ENCODE results near the gene HOGA1.
"Not testable (repeated sequence)": the region's sequence is repeated elsewhere in the genome, so short reads cannot be mapped to it uniquely, and the experiment has no call there.

Gene HOGA1

GRCh38 chr10:97549587-97550322, 34.4 kb upstream of the HOGA1 start:
- H3K4me3 Mint-ChIP-seq: no peak overlapping the region
- peaks cover 2% of the 10 kb centered on the region for H3K4me1 Mint-ChIP-seq (ENCODE audit: low read depth)
- no peaks in the 10 kb centered on the region for H3K27me3 Mint-ChIP-seq
- H3K36me3 Mint-ChIP-seq (ENCODE audit: low read depth): no peaks in the 10 kb centered on the region
- H3K27ac Mint-ChIP-seq: no peak overlapping the region
- no peaks in the 10 kb centered on the region for H3K9me3 Mint-ChIP-seq

GRCh38 chr10:97550336-97551149, 33.6 kb upstream of the HOGA1 start:
- H3K4me3 Mint-ChIP-seq: no peak overlapping the region
- H3K9me3 Mint-ChIP-seq: no peaks in the 10 kb centered on the region
- H3K27me3 Mint-ChIP-seq: no peaks in the 10 kb centered on the region
- no peaks in the 10 kb centered on the region for H3K4me1 Mint-ChIP-seq (ENCODE audit: low read depth)
- H3K27ac Mint-ChIP-seq: no peak overlapping the region
- H3K36me3 Mint-ChIP-seq (ENCODE audit: low read depth): no peaks in the 10 kb centered on the region

- Mint-ChIP-seq H3K27ac (no peak overlapping the region), H3K4me1 (ENCODE audit: low read depth) (no peaks in the 10 kb centered on the region), H3K9me3 (no peaks in the 10 kb centered on the region), H3K4me3 (no peak overlapping the region), H3K36me3 (ENCODE audit: low read depth) (no peaks in the 10 kb centered on the region), H3K27me3 (no peaks in the 10 kb centered on the region)
Observed at GRCh38 chr10:97551271-97551670, 32.9 kb upstream of the HOGA1 start.

GRCh38 chr10:97553575-97554031, 30.6 kb upstream of the HOGA1 start:
- H3K4me3 Mint-ChIP-seq: no peak overlapping the region
- no peak overlapping the region for H3K27ac Mint-ChIP-seq
- H3K27me3 Mint-ChIP-seq: no peaks in the 10 kb centered on the region
- H3K36me3 Mint-ChIP-seq (ENCODE audit: low read depth): no peaks in the 10 kb centered on the region
- H3K9me3 Mint-ChIP-seq: no peaks in the 10 kb centered on the region
- no peaks in the 10 kb centered on the region for H3K4me1 Mint-ChIP-seq (ENCODE audit: low read depth)

GRCh38 chr10:97554336-97554735, 29.9 kb upstream of the HOGA1 start:
- H3K27ac Mint-ChIP-seq; H3K27me3 Mint-ChIP-seq; H3K4me3 Mint-ChIP-seq; H3K36me3 Mint-ChIP-seq (ENCODE audit: low read depth); H3K4me1 Mint-ChIP-seq (ENCODE audit: low read depth); H3K9me3 Mint-ChIP-seq: not testable (repeated sequence)

GRCh38 chr10:97555541-97555940, 28.6 kb upstream of the HOGA1 start:
- not testable (repeated sequence) for H3K4me3 Mint-ChIP-seq; H3K4me1 Mint-ChIP-seq (ENCODE audit: low read depth); H3K27me3 Mint-ChIP-seq; H3K36me3 Mint-ChIP-seq (ENCODE audit: low read depth); H3K9me3 Mint-ChIP-seq; H3K27ac Mint-ChIP-seq

GRCh38 chr10:97560731-97561381, 23.3 kb upstream of the HOGA1 start:
- H3K27ac Mint-ChIP-seq; H3K4me1 Mint-ChIP-seq (ENCODE audit: low read depth); H3K9me3 Mint-ChIP-seq; H3K36me3 Mint-ChIP-seq (ENCODE audit: low read depth); H3K27me3 Mint-ChIP-seq; H3K4me3 Mint-ChIP-seq: not testable (repeated sequence)

- not testable (repeated sequence) for H3K27me3 Mint-ChIP-seq; H3K4me3 Mint-ChIP-seq; H3K27ac Mint-ChIP-seq; H3K4me1 Mint-ChIP-seq (ENCODE audit: low read depth); H3K36me3 Mint-ChIP-seq (ENCODE audit: low read depth); H3K9me3 Mint-ChIP-seq
Observed at GRCh38 chr10:97561386-97562077, 22.7 kb upstream of the HOGA1 start.

- not testable (repeated sequence) for H3K4me1 Mint-ChIP-seq (ENCODE audit: low read depth); H3K27me3 Mint-ChIP-seq
Observed at GRCh38 chr10:97562329-97562728, 21.9 kb upstream of the HOGA1 start.

GRCh38 chr10:97563337-97563736, 20.9 kb upstream of the HOGA1 start:
- Mint-ChIP-seq H3K27ac (no peak overlapping the region), H3K4me1 (ENCODE audit: low read depth) (no peaks in the 10 kb centered on the region), H3K4me3 (no peak overlapping the region), H3K9me3 (no peaks in the 10 kb centered on the region), H3K36me3 (ENCODE audit: low read depth) (no peaks in the 10 kb centered on the region), H3K27me3 (no peaks in the 10 kb centered on the region)

More at GRCh38 chr10:97562329-97562728, 21.9 kb upstream of the HOGA1 start:
- not testable (repeated sequence) for H3K27ac Mint-ChIP-seq; H3K9me3 Mint-ChIP-seq; H3K4me3 Mint-ChIP-seq; H3K36me3 Mint-ChIP-seq (ENCODE audit: low read depth)

GRCh38 chr10:97564776-97565175, 19.4 kb upstream of the HOGA1 start:
- no peak overlapping the region for H3K27ac Mint-ChIP-seq
- H3K4me3 Mint-ChIP-seq: no peak overlapping the region
- no peaks in the 10 kb centered on the region for H3K9me3 Mint-ChIP-seq
- no peaks in the 10 kb centered on the region for H3K4me1 Mint-ChIP-seq (ENCODE audit: low read depth)
- H3K27me3 Mint-ChIP-seq: no peaks in the 10 kb centered on the region
- H3K36me3 Mint-ChIP-seq (ENCODE audit: low read depth): no peaks in the 10 kb centered on the region

GRCh38 chr10:97566336-97566996, 17.7 kb upstream of the HOGA1 start:
- no peak overlapping the region for H3K27ac Mint-ChIP-seq
- H3K4me1 Mint-ChIP-seq (ENCODE audit: low read depth): no peaks in the 10 kb centered on the region
- no peaks in the 10 kb centered on the region for H3K9me3 Mint-ChIP-seq

GRCh38 chr10:97567891-97568290, 16.3 kb upstream of the HOGA1 start:
- H3K4me3 Mint-ChIP-seq: no peak overlapping the region
- no peaks in the 10 kb centered on the region for H3K27me3 Mint-ChIP-seq
- H3K4me1 Mint-ChIP-seq (ENCODE audit: low read depth): no peaks in the 10 kb centered on the region
- H3K9me3 Mint-ChIP-seq: no peaks in the 10 kb centered on the region
- H3K36me3 Mint-ChIP-seq (ENCODE audit: low read depth): no peaks in the 10 kb centered on the region
- no peak overlapping the region for H3K27ac Mint-ChIP-seq

More at GRCh38 chr10:97566336-97566996, 17.7 kb upstream of the HOGA1 start:
- Mint-ChIP-seq H3K4me3 (no peak overlapping the region), H3K36me3 (ENCODE audit: low read depth) (no peaks in the 10 kb centered on the region), H3K27me3 (no peaks in the 10 kb centered on the region)

- H3K4me3 Mint-ChIP-seq: no peak overlapping the region
- no peaks in the 10 kb centered on the region for H3K36me3 Mint-ChIP-seq (ENCODE audit: low read depth)
- no peaks in the 10 kb centered on the region for H3K27me3 Mint-ChIP-seq
- H3K27ac Mint-ChIP-seq: no peak overlapping the region
- H3K9me3 Mint-ChIP-seq: no peaks in the 10 kb centered on the region
- no peaks in the 10 kb centered on the region for H3K4me1 Mint-ChIP-seq (ENCODE audit: low read depth)
Observed at GRCh38 chr10:97570146-97570788, 13.9 kb upstream of the HOGA1 start.
